GM10266 (cell line): Measurements from ENCODE around the gene SNIP1.
"Not testable (repeated sequence)": the region's sequence is repeated elsewhere in the genome, so short reads cannot be mapped to it uniquely, and the experiment has no call there.

Experiments
- DNase-seq: peaks from one replicate; pipeline ENCODE4 v3.0.0; 2012; ENCODE audit errors: extremely low spot score
- CTCF ChIP-seq: IDR thresholded peaks from 2 replicates; pipeline ENCODE4 v1.5.1; 2012; ENCODE audit warnings: mild to moderate bottlenecking, low read depth; ENCODE audit not compliant: control insufficient read depth, insufficient read depth; ENCODE audit errors: missing control alignments

SNIP1 gene

DNA sequence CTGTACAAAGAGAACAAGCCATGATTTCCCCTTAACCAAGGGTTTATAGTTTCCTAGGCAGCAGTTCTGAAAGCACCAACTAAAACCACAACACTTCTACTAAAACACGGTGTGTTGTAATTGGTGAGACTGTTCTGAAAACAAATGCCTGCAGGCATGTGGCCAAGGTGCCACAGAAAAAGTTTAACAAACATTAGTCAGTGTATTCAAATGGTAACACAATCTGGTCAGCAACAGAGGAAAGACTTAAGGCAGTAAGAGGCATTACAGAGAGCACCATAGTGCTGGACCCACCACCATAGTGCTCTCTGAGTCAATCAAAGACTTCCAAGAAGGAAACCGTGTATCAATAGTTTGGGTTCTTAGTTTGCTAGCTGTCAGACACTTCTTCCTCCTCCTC, 16.7 kb downstream of the SNIP1 start:
- no peak for DNase-seq
- no peak for TF ChIP-seq CTCF

DNA sequence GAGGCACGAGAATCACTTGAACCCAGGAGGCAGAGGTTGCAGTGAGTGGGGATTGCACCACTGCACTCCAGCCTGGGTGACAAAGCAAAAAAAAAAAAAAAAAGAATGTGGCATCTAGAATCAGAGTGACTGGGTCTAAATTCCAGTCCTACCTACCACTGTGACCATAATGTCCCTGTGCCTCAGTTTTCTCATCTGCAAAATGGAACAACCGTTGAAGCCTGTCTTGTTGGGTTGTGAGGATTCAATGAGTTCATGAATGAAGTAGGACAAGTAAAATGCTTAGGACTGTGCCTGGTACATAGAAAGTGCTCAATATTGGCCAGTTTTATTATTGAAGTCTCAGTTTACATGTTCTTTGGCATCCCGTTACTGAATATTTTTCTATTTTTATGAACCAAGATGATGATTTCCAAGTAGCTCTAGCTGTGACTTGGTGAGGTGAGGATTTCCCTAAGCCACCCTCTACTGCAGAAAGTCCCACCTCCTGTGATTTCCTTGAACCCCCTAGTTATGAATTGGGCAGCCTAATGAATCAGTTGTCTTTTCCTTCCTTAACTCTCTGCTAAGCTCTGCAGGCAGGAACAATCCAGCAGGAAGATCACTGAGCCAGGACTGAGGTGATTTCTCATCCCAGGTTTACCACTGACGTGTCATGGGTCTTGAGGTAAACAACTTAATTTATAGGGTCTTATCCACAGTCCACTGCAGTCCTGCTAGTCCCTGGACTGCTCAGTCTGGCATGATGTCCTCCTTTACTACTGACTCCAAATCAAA, 20.6 kb downstream of the SNIP1 start:
- no peak for DNase-seq
- TF ChIP-seq CTCF = no peak

DNA sequence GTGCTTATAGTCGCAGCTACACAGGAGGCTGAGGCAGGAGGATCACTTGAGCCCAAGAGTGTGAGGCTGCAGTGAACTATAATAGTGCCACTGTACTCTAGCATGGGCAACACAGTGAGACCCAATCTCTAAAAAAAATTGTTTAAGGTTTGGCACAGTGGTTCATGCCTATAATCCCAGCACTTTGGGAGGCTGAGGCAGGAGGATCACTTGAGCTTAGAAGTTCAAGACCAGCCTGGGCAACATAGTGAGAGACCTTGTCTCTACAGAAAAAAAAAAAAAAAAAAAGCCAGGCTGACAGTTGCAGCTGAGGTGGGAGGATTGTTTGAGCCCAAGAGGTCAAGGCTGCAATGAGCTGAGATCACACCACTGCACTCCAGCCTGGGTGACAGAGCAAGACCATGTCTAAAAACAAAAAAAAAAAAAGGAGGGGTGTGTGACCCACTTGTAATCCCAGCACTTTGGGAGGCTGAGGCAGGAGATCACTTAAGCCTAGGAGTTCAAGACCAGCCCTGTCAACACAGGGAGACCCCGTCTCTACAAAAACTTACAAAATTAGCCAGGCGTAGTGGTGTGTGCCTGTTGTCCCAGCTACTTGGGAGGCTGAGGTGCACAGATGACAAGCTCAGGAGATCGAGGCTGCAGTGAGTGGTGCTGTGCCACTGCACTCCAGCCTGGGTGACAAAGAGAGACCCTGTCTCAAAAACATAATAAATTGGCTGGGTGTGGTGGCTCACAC, 21.5 kb downstream of the SNIP1 start:
- not testable (repeated sequence) for DNase-seq

GRCh38 chr1:37529888-37530287, 24.2 kb downstream of the SNIP1 start:
- DNase-seq = not testable (repeated sequence)

GRCh38 chr1:37519613-37520012, 34.5 kb downstream of the SNIP1 start:
- no peak for DNase-seq
- TF ChIP-seq CTCF = no peak

GRCh38 chr1:37518929-37519328, 35.2 kb downstream of the SNIP1 start:
- DNase-seq = not testable (repeated sequence)

GRCh38 chr1:37518241-37518640, 35.9 kb downstream of the SNIP1 start:
- not testable (repeated sequence) for DNase-seq

DNA sequence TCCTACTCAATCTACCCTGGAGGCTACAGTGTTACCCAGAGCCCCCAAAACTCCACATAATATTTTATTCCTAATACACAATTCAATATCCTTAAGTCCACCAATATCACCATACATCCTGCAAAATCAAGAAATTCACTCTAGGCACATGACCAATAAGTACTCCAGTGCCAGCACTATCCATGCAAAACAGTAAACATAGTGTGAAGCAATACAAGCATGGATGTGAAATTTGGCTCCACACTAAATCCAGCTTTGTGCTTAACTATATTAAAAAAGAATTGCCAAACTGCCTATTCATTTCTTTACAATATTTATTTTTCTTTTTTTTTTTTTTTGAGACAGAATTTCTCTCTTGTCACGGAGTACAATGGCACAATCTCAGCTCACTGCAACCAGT, 36.5 kb downstream of the SNIP1 start:
- no peak for DNase-seq
- no peak for TF ChIP-seq CTCF

DNA sequence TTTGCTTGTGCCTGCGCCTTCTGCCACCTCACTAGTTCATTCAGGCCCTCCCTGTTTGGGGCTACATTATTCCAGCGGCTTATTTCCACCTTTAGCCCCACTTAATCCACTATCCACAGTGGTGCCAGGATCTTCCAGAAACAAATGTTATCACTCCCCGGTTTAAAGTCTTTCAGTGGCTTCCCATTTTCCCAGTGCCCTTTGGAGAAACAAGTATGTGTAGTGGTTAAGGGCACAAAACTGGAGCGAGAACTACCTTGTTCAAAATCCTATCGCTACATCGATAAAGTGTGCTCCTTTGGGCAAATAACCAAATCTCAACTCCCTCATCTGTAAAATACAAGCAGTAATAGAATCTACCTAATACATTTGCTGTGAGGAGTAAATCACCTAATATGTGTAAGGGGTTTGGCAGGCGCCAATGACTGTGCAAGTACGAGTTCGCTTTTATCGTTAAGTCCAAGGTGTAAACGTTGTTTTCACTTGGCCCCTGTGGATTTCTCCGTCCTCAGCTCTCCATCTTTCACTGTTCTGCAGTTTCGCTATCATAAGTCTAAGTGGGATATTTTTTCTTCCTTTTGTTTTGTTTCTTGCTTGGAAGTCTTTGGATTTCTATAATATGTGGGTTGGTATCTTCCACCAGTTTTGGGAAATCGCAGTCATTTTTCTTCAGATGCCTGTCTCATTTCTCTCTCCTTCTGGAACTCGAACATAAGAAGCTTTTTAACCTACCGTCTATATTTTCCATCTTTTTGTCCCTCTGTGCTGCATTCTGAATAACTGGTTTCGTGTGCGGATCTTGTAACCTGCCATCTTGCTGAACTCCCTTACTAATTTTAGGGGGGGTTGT, 38.7 kb downstream of the SNIP1 start:
- DNase-seq = no peak
- no peak for TF ChIP-seq CTCF
